ENCODE measurements around the gene ERC2.

GRCh38 chr3:56164436-56164835, 303.8 kb downstream of the ERC2 start:
- TF ChIP-seq CTCF (conservative IDR thresholded peaks at IDR 0.05; ENCODE audit: low read depth, low read length) (no peak), EZH2 (IDR thresholded peaks at IDR 0.05; ENCODE audit: borderline replicate concordance, low read depth, low read length, poor library complexity, severe bottlenecking) (no peak)

All from A673 (cell line).